Left ventricle myocardium inferior (tissue), 1 donor: ENCODE data around the gene CERK. TPM values are rescaled to one million over a fixed set of nuclear protein-coding genes. Genes with fewer than 3 reads are reported as not detected.

Experiments used
- DNase-seq: peaks from one replicate; pipeline ENCODE4 v3.0.0-alpha.2; 2020
- H3K27ac ChIP-seq: fragments of 200-600 bp; replicated peaks from 2 replicates; pipeline ENCODE4 v1.8.0; 2021
- H3K27me3 ChIP-seq: fragments of 200-600 bp; 2 replicates; pipeline ENCODE4 v1.8.0; 2021; ENCODE audit warnings: low read depth
- H3K36me3 ChIP-seq: fragments of 200-600 bp; 2 replicates; pipeline ENCODE4 v1.8.0; 2021
- H3K4me1 ChIP-seq: fragments of 200-600 bp; 2 replicates; pipeline ENCODE4 v1.8.0; 2021
- H3K4me3 ChIP-seq: fragments of 200-600 bp; 2 replicates; pipeline ENCODE4 v1.8.0; 2021; ENCODE audit warnings: mild to moderate bottlenecking, moderate library complexity
- H3K9me3 ChIP-seq: fragments of 200-600 bp; replicated peaks from 2 replicates; pipeline ENCODE4 v1.8.0; 2021
- CTCF ChIP-seq: fragments of 200-600 bp; IDR thresholded peaks from 2 replicates; pipeline ENCODE4 v1.8.0; 2021; ENCODE audit warnings: antibody characterized with exemption, mild to moderate bottlenecking, borderline replicate concordance
- intact Hi-C: fragments of 100-400 bp; cut with micrococcal nuclease; formaldehyde crosslinking; loops from one replicate; pipeline ENCODE4 v1.11.0; 2022
- total RNA-seq: library from RNA; stranded (reverse); fragmentation: NEBNext Ultra II Directional; extraction: Animal tissue kit (Norgen Biotek cat#: 25700); gene quantifications from one replicate; pipeline ENCODE4 v1.2.1, GENCODE V29; 2021
- donor health status: DM: no; HTN: yes; CAD: no; lungs with severe emphysema.

The CERK gene
- total RNA-seq, 1 donor from 2014 or later = 76.9 TPM

- TF ChIP-seq CTCF = no peak
- Histone ChIP-seq H3K27ac (peak overlapping the region; percentile 95), H3K36me3 (no peaks in the 10 kb centered on the region), H3K4me3 (peak overlapping the region; percentile 40), H3K9me3 (peaks cover 15% of the 10 kb centered on the region), H3K4me1 (peaks cover 73% of the 10 kb centered on the region), H3K27me3 (no peaks in the 10 kb centered on the region)
- peak; percentile 94 for DNase-seq
- intact Hi-C loops = no loop called here
Measured at GRCh38 chr22:46754110-46754799, 16.2 kb upstream of the CERK start.

GRCh38 chr22:46753761-46754109 lies 15.7 kb upstream of the CERK start:
- Histone ChIP-seq H3K27ac (peak overlapping the region; percentile 95), H3K4me3 (peak overlapping the region; percentile 40), H3K27me3 (no peaks in the 10 kb centered on the region), H3K9me3 (peaks cover 15% of the 10 kb centered on the region), H3K4me1 (peaks cover 71% of the 10 kb centered on the region), H3K36me3 (no peaks in the 10 kb centered on the region)
- intact Hi-C loops = no loop called here
- DNase-seq = no peak
- TF ChIP-seq CTCF = no peak

- H3K4me3 ChIP-seq = no peak overlapping the region
- TF ChIP-seq CTCF = no peak
- no peak for DNase-seq
- intact Hi-C loops = no loop called here
- H3K27me3 ChIP-seq = no peaks in the 10 kb centered on the region
- peaks cover 68% of the 10 kb centered on the region for H3K4me1 ChIP-seq
- H3K27ac ChIP-seq = peak overlapping the region; percentile 95
- H3K9me3 ChIP-seq = peaks cover 15% of the 10 kb centered on the region
- no peaks in the 10 kb centered on the region for H3K36me3 ChIP-seq
Measured at GRCh38 chr22:46753360-46753759, 15.3 kb upstream of the CERK start.

- no peak for DNase-seq
- H3K4me1 ChIP-seq = peaks cover 68% of the 10 kb centered on the region
Measured at GRCh38 chr22:46752988-46753310, 14.9 kb upstream of the CERK start.

GRCh38 chr22:46752286-46752987 lies 14.4 kb upstream of the CERK start:
- intact Hi-C loops = no loop called here
- TF ChIP-seq CTCF = no peak
- Histone ChIP-seq H3K27me3 (no peaks in the 10 kb centered on the region), H3K9me3 (peaks cover 15% of the 10 kb centered on the region), H3K4me1 (peaks cover 71% of the 10 kb centered on the region), H3K36me3 (no peaks in the 10 kb centered on the region), H3K4me3 (no peak overlapping the region), H3K27ac (peak overlapping the region; percentile 95)
- DNase-seq = no peak

More at GRCh38 chr22:46752988-46753310, 14.9 kb upstream of the CERK start:
- no peaks in the 10 kb centered on the region for H3K36me3 ChIP-seq
- peak overlapping the region; percentile 95 for H3K27ac ChIP-seq
- no peak for TF ChIP-seq CTCF
- no peaks in the 10 kb centered on the region for H3K27me3 ChIP-seq
- no peak overlapping the region for H3K4me3 ChIP-seq
- H3K9me3 ChIP-seq = peaks cover 15% of the 10 kb centered on the region
- intact Hi-C loops = no loop called here
